H1 (cell line): ENCODE data around the gene SPOCK3. TPM values are rescaled to one million over a fixed set of nuclear protein-coding genes. Genes with fewer than 3 reads are reported as not detected.

ENCODE experiments used
- CTCF ChIA-PET: fragments of 300-600 bp; sonication (Branson Sonifier 250); formaldehyde crosslinking; loops from one replicate; lab custom pipeline; 2021; ENCODE audit not compliant: partially characterized antibody; lab: Charles Lee
- POLR2A ChIA-PET: fragments of 300-600 bp; sonication (Branson Sonifier 250); formaldehyde crosslinking; loops from one replicate; lab custom pipeline; 2021; ENCODE audit warnings: inconsistent platforms; ENCODE audit not compliant: partially characterized antibody; lab: Charles Lee
- DNase-seq, 2 experiments: peaks; one replicate each; pipeline versions ENCODE4 v3.0.0 to v3.0.0-alpha.2; 2010 to 2022; ENCODE audit warnings: low spot score in 2 of 2, low read depth in 1 of 2, mixed read lengths in 1 of 2
- FAIRE-seq: peaks from 2 replicates; lab custom pipeline; 2011; peaks lifted over from hg19 to GRCh38; lab: Jason Lieb, UNC
- H2AFZ ChIP-seq: 2 replicates; pipeline ENCODE4 v1.8.1; 2012; ENCODE audit warnings: low read length, inconsistent platforms
- H2AK5ac ChIP-seq: 2 replicates; pipeline ENCODE4 v1.6.1; 2013; ENCODE audit warnings: low read depth, low read length
- H2BK120ac ChIP-seq: replicated peaks from 2 replicates; pipeline ENCODE3; 2013; ENCODE audit warnings: low read depth, low read length, inconsistent platforms
- H2BK12ac ChIP-seq: 2 replicates; pipeline ENCODE4 v1.6.1; 2013; ENCODE audit warnings: low read depth, low read length
- H2BK15ac ChIP-seq: 2 replicates; pipeline ENCODE4 v1.6.1; 2013; ENCODE audit warnings: low read length
- H2BK20ac ChIP-seq: 2 replicates; pipeline ENCODE4 v1.6.1; 2013; ENCODE audit warnings: low read length
- H2BK5ac ChIP-seq: 2 replicates; pipeline ENCODE4 v1.6.1; 2013; ENCODE audit warnings: low read depth, low read length
- H3K14ac ChIP-seq: 2 replicates; pipeline ENCODE4 v1.6.1; 2013; ENCODE audit warnings: inconsistent platforms; ENCODE audit not compliant: insufficient read length
- H3K18ac ChIP-seq: 2 replicates; pipeline ENCODE4 v1.6.1; 2013; ENCODE audit warnings: low read length; ENCODE audit errors: extremely low read depth
- H3K23ac ChIP-seq: 2 replicates; pipeline ENCODE4 v1.6.1; 2013; ENCODE audit warnings: inconsistent platforms; ENCODE audit not compliant: insufficient read length
- H3K23me2 ChIP-seq: 2 replicates; pipeline ENCODE4 v1.6.1; 2013; ENCODE audit warnings: low read depth, low read length
- H3K27ac ChIP-seq: 2 replicates; pipeline ENCODE4 v1.6.1; 2011; ENCODE audit warnings: low read depth, low read length, inconsistent platforms
- H3K27me3 ChIP-seq, 4 experiments: replicated peaks in 1 of 4; 1 replicate in 1 of 4; 2 replicates in 3 of 4; pipeline versions ENCODE4 v1.6.1 to v1.8.1; 2011 to 2013; ENCODE audit warnings: low read length in 3 of 4, mild to moderate bottlenecking in 3 of 4, inconsistent platforms in 2 of 4, mixed read lengths in 2 of 4, moderate library complexity in 1 of 4; ENCODE audit not compliant: control insufficient read depth in 3 of 4, insufficient read depth in 3 of 4; ENCODE audit errors: extremely low read depth in 1 of 4
- H3K36me3 ChIP-seq, 4 experiments: 2 replicates each; pipeline versions ENCODE4 v1.6.1 to v1.8.1; 2011 to 2013; ENCODE audit warnings: mild to moderate bottlenecking in 4 of 4, low read length in 3 of 4, moderate library complexity in 2 of 4, control low read depth in 1 of 4, inconsistent platforms in 1 of 4; ENCODE audit not compliant: insufficient read depth in 4 of 4, control insufficient read depth in 2 of 4
- H3K4ac ChIP-seq: replicated peaks from 2 replicates; pipeline ENCODE3; 2013; ENCODE audit warnings: low read length, low read depth, mixed read lengths, inconsistent platforms; ENCODE audit not compliant: insufficient read length
- H3K4me1 ChIP-seq, 4 experiments: replicated peaks in 1 of 4; 1 replicate in 1 of 4; 2 replicates in 3 of 4; pipeline versions ENCODE4 v1.6.1 to v1.8.1; 2011 to 2013; ENCODE audit warnings: low read length in 3 of 4, inconsistent platforms in 2 of 4, mixed read lengths in 1 of 4; ENCODE audit not compliant: insufficient read depth in 4 of 4, control insufficient read depth in 3 of 4
- H3K4me2 ChIP-seq, 2 experiments: 2 replicates each; pipeline versions ENCODE4 v1.6.1 to v1.8.1; 2011 to 2013; ENCODE audit warnings: low read depth in 2 of 2, low read length in 2 of 2, control low read depth in 1 of 2, inconsistent platforms in 1 of 2, mild to moderate bottlenecking in 1 of 2; ENCODE audit not compliant: insufficient read depth in 1 of 2
- H3K4me3 ChIP-seq, 4 experiments: fragments of 200-600, 300-600 bp in 1 of 4; sonication (generic), shearing (Covaris generic), sonication (Bioruptor Twin) in 1 of 4; 2 replicates each; pipeline versions ENCODE4 v1.5.1 to v1.8.1; 2011 to 2016; ENCODE audit warnings: low read length in 4 of 4, low read depth in 3 of 4, control low read depth in 2 of 4, inconsistent platforms in 2 of 4, mild to moderate bottlenecking in 2 of 4, mixed read lengths in 1 of 4, moderate library complexity in 1 of 4; ENCODE audit not compliant: insufficient read depth in 2 of 4; ENCODE audit errors: extremely low read depth in 1 of 4
- H3K56ac ChIP-seq: replicated peaks from 2 replicates; pipeline ENCODE3; 2013; ENCODE audit warnings: low read depth, mild to moderate bottlenecking, mixed read lengths, low read length, inconsistent platforms; ENCODE audit not compliant: insufficient read length
- H3K79me1 ChIP-seq: 2 replicates; pipeline ENCODE4 v1.6.1; 2013; ENCODE audit warnings: low read depth, low read length, control low read depth
- H3K79me2 ChIP-seq, 2 experiments: 2 replicates each; pipeline versions ENCODE4 v1.6.1 to v1.8.1; 2012 to 2013; ENCODE audit warnings: low read length in 2 of 2, mild to moderate bottlenecking in 2 of 2, inconsistent platforms in 1 of 2; ENCODE audit not compliant: insufficient read depth in 2 of 2, control insufficient read depth in 1 of 2
- H3K9ac ChIP-seq, 4 experiments: replicated peaks in 1 of 4; 1 replicate in 1 of 4; 2 replicates in 3 of 4; pipeline versions ENCODE4 v1.6.1 to v1.8.1; 2011 to 2013; ENCODE audit warnings: low read depth in 3 of 4, low read length in 3 of 4, control low read depth in 2 of 4, mild to moderate bottlenecking in 2 of 4, moderate library complexity in 2 of 4, inconsistent platforms in 1 of 4; ENCODE audit errors: extremely low read depth in 1 of 4
- H3K9me3 ChIP-seq, 2 experiments: 2 replicates each; pipeline versions ENCODE4 v1.6.1 to v1.8.1; 2012 to 2013; ENCODE audit warnings: mild to moderate bottlenecking in 2 of 2, moderate library complexity in 2 of 2, control low read depth in 1 of 2, inconsistent platforms in 1 of 2, low read depth in 1 of 2, low read length in 1 of 2, mixed read lengths in 1 of 2; ENCODE audit not compliant: insufficient read depth in 2 of 2
- H4K20me1 ChIP-seq, 2 experiments: replicated peaks in 1 of 2; 2 replicates each; pipeline versions ENCODE3 to v1.8.1; 2011 to 2013; ENCODE audit warnings: inconsistent platforms in 2 of 2, low read length in 2 of 2, mild to moderate bottlenecking in 1 of 2; ENCODE audit not compliant: insufficient read depth in 2 of 2, control insufficient read depth in 1 of 2
- H4K5ac ChIP-seq: 2 replicates; pipeline ENCODE4 v1.6.1; 2013; ENCODE audit warnings: low read length, low read depth, mixed read lengths, inconsistent platforms; ENCODE audit not compliant: insufficient read length
- H4K8ac ChIP-seq: 2 replicates; pipeline ENCODE4 v1.8.0; 2013; ENCODE audit warnings: mild to moderate bottlenecking, moderate library complexity, low read length, inconsistent platforms; ENCODE audit not compliant: insufficient read depth; ENCODE audit errors: extremely low read depth
- H4K91ac ChIP-seq: replicated peaks from 2 replicates; pipeline ENCODE3; 2013; ENCODE audit warnings: low read length, mixed read lengths, inconsistent platforms; ENCODE audit not compliant: insufficient read length
- JUN ChIP-seq: IDR thresholded peaks from 2 replicates; pipeline ENCODE4 v1.6.1; 2011; ENCODE audit warnings: low read depth, mild to moderate bottlenecking, improper control_type of control experiment, low read length
- MAFK ChIP-seq: IDR thresholded peaks from 2 replicates; pipeline ENCODE4 v1.6.1; 2012; ENCODE audit warnings: low read depth, mild to moderate bottlenecking, improper control_type of control experiment, low read length
- NANOG ChIP-seq: IDR thresholded peaks from 2 replicates; pipeline ENCODE4 v1.6.1; 2011; ENCODE audit warnings: low read length, low read depth, mild to moderate bottlenecking, inconsistent platforms; ENCODE audit not compliant: insufficient read depth, poor library complexity, severe bottlenecking
- RAD21 ChIP-seq, 2 experiments: IDR thresholded peaks in 1 of 2; conservative IDR thresholded peaks in 1 of 2; 2 replicates each; pipeline ENCODE4 v1.6.1; 2011; ENCODE audit warnings: low read depth in 2 of 2, low read length in 2 of 2, improper control_type of control experiment in 1 of 2, inconsistent platforms in 1 of 2, mild to moderate bottlenecking in 1 of 2, moderate library complexity in 1 of 2
- SP1 ChIP-seq: IDR thresholded peaks from 2 replicates; pipeline ENCODE4 v1.6.1; 2011; ENCODE audit warnings: low read depth, low read length
- TCF12 ChIP-seq: IDR thresholded peaks from 2 replicates; pipeline ENCODE4 v1.6.1; 2011; ENCODE audit warnings: low read depth, mild to moderate bottlenecking, low read length
- YY1 ChIP-seq: IDR thresholded peaks from 2 replicates; pipeline ENCODE4 v1.6.1; 2011; ENCODE audit warnings: low read depth, mild to moderate bottlenecking, low read length
- WGBS, 2 experiments: shearing (Covaris generic) in 1 of 2; methylation state at CpG; one replicate each; pipeline versions ENCODE4 v1.1.6 to v1.1.7; 2013 to 2015; ENCODE audit warnings: low lambda C conversion rate in 2 of 2, mixed read lengths in 2 of 2, inconsistent platforms in 1 of 2, low coverage in 1 of 2, missing lambda C conversion rate in 1 of 2; ENCODE audit not compliant: insufficient replicate concordance in 2 of 2, insufficient coverage in 1 of 2, insufficient read length in 1 of 2; ENCODE audit errors: extremely low coverage in 1 of 2, missing lambda C conversion rate in 1 of 2; 5-methylcytosine and 5-hydroxymethylcytosine counted together
- polyA plus RNA-seq, 7 experiments: library from polyadenylated mRNA; depleted of rRNA in 3 of 7; stranded (reverse) in 5 of 7; unstranded in 2 of 7; fragments of >200 nt in 5 of 7; fragments of 200-250 nt in 2 of 7; gene quantifications; 1 replicate in 5 of 7; 2 replicates in 1 of 7; 4 replicates in 1 of 7; pipeline versions ENCODE4 v1.2.1 to v1.2.3, GENCODE V29; 2011 to 2013; ENCODE audit warnings: missing spikeins in 2 of 7, mixed read lengths in 2 of 7
- total RNA-seq: library from RNA; stranded (reverse); fragmentation: NEBNext Ultra II Directional; extraction: Animal tissue kit (Norgen Biotek cat#: 25700); gene quantifications from 2 replicates; pipeline ENCODE4 v1.2.1, GENCODE V29; 2021

SPOCK3 gene
- total and polyA plus RNA-seq, 2 of the 8 experiments (the other 6 are each of a cell fraction or from before 2014, with no cell fraction given), result 0.14 to 0.60 TPM

DNA sequence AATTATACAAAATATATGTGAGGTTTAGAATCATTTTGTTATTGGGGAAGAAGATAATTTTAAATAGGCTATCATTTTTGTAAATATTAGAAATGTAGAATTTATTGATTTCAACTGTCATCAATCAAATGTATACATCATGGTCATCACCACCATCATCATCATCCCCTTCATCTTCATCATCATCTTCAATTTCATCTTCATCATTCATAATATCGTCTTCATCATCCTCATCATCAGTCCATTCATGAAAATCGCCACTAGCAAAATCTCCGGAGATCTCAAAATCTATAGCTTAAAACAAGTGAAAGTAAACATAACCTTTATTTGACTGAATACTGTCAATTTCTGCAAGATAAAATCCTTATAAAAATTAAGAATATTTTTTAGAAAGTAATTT lies 499.5 kb downstream of the SPOCK3 start:
- H4K8ac ChIP-seq, result no peak overlapping the region
- DNase-seq (no peak), FAIRE-seq (no peak)
- H4K91ac ChIP-seq, result no peak overlapping the region
- H4K5ac ChIP-seq, result no peak overlapping the region
- H3K23me2 ChIP-seq, result no peaks in the 10 kb centered on the region
- H2BK12ac ChIP-seq, result no peak overlapping the region
- no peak overlapping the region for H3K27ac ChIP-seq
- H3K4me1 ChIP-seq, result no peaks in the 10 kb centered on the region
- CTCF ChIA-PET, result no interaction called here
- no peak overlapping the region for H2AK5ac ChIP-seq
- H3K4me3 ChIP-seq, result no peak overlapping the region
- no peak overlapping the region for H2AFZ ChIP-seq
- no peaks in the 10 kb centered on the region for H3K27me3 ChIP-seq
- H2BK5ac ChIP-seq, result no peak overlapping the region
- H2BK15ac ChIP-seq, result no peak overlapping the region
- H3K14ac ChIP-seq, result no peak overlapping the region
- H2BK20ac ChIP-seq, result no peak overlapping the region
- H3K4ac ChIP-seq, result no peak overlapping the region
- POLR2A ChIA-PET, result no interaction called here
- H3K36me3 ChIP-seq, result no peaks in the 10 kb centered on the region; a peak in 1 of 8 replicates
- WGBS, 2 experiments, result 91 to 100% methylated on average over 1 to 3 of the region's 3 CpGs
- no peak overlapping the region for H3K4me2 ChIP-seq
- no peak overlapping the region for H3K23ac ChIP-seq
- H3K79me1 ChIP-seq, result no peaks in the 10 kb centered on the region
- H3K56ac ChIP-seq, result no peak overlapping the region
- H3K9ac ChIP-seq, result no peak overlapping the region
- no peak overlapping the region for H2BK120ac ChIP-seq
- no peaks in the 10 kb centered on the region for H3K9me3 ChIP-seq
- H3K18ac ChIP-seq, result no peak overlapping the region
- peaks cover 0 to 2% of the 10 kb centered on the region in 2 experiments for H4K20me1 ChIP-seq
- no peaks in the 10 kb centered on the region for H3K79me2 ChIP-seq
- TF ChIP-seq YY1 (no peak), JUN (no peak), NANOG (no peak), SP1 (no peak), RAD21 (IDR thresholded peaks at IDR 0.05 in 1 of 2, conservative IDR thresholded peaks at IDR 0.05 in 1 of 2; ENCODE audit: low read depth in 2 of 2, low read length in 2 of 2) (no peak), MAFK (no peak), TCF12 (no peak)
